ENCODE results near the gene FBRS.
A peak's percentile ranks its signal among the peaks of the same experiment; 100 is the strongest.
"Not testable (repeated sequence)": the region's sequence is repeated elsewhere in the genome, so short reads cannot be mapped to it uniquely, and the experiment has no call there.

FBRS gene

GRCh38 chr16:30698816-30699614 lies 40.8 kb downstream of the FBRS start, which contains the start of gene SRCAP:
SRCAP (plus strand) TSS chr16:30699171; CDS start chr16:30700825, 1,654 bp downstream.
- peak; percentile 89 to 97 (median 93) for DNase-seq

GRCh38 chr16:30699615-30700099 lies 41.4 kb downstream of the FBRS start:
- DNase-seq: no peak

- DNase-seq: no peak
Measured at GRCh38 chr16:30700491-30700890, 42.3 kb downstream of the FBRS start.

GRCh38 chr16:30700971-30701370 lies 42.7 kb downstream of the FBRS start:
- no peak for DNase-seq

- not testable (repeated sequence) for DNase-seq
Measured at GRCh38 chr16:30703071-30703470, 44.8 kb downstream of the FBRS start.

- no peak for DNase-seq
Measured at GRCh38 chr16:30703971-30704370, 45.7 kb downstream of the FBRS start.

- DNase-seq: no peak
Measured at GRCh38 chr16:30706046-30706445, 47.8 kb downstream of the FBRS start.

GRCh38 chr16:30710971-30711370 lies 52.7 kb downstream of the FBRS start:
- no peak for DNase-seq

- no peak for DNase-seq
Measured at GRCh38 chr16:30711712-30712111, 53.5 kb downstream of the FBRS start.

- DNase-seq: peak; percentile 78 to 92 (median 83)
Measured at GRCh38 chr16:30715750-30716445, 57.7 kb downstream of the FBRS start.

- DNase-seq: no peak
Measured at GRCh38 chr16:30720086-30720485, 61.9 kb downstream of the FBRS start.

Data from suppressor macrophage (primary cell).